ENCODE results near the gene TMEM30B. TPM values are rescaled to one million over a fixed set of nuclear protein-coding genes. Genes with fewer than 3 reads are reported as not detected.

Gene TMEM30B
- total RNA-seq, 1 experiment from 2014 or later, result 0.09 TPM

- Mint-ChIP-seq H3K4me3 (ENCODE audit: unreplicated experiment) (no peak overlapping the region), H3K9me3 (ENCODE audit: unreplicated experiment) (no peaks in the 10 kb centered on the region), H3K36me3 (ENCODE audit: insufficient read depth, unreplicated experiment) (peaks cover 5% of the 10 kb centered on the region), H3K4me1 (ENCODE audit: insufficient read depth, unreplicated experiment) (no peaks in the 10 kb centered on the region), H3K27ac (ENCODE audit: low read depth, unreplicated experiment) (no peak overlapping the region), H3K27me3 (ENCODE audit: insufficient read depth, unreplicated experiment) (no peaks in the 10 kb centered on the region)
- intact Hi-C loops (cut with micrococcal nuclease), result no loop called here
- no peak for DNase-seq (ENCODE audit: unreplicated experiment)
- TF ChIP-seq, protein P1, sequence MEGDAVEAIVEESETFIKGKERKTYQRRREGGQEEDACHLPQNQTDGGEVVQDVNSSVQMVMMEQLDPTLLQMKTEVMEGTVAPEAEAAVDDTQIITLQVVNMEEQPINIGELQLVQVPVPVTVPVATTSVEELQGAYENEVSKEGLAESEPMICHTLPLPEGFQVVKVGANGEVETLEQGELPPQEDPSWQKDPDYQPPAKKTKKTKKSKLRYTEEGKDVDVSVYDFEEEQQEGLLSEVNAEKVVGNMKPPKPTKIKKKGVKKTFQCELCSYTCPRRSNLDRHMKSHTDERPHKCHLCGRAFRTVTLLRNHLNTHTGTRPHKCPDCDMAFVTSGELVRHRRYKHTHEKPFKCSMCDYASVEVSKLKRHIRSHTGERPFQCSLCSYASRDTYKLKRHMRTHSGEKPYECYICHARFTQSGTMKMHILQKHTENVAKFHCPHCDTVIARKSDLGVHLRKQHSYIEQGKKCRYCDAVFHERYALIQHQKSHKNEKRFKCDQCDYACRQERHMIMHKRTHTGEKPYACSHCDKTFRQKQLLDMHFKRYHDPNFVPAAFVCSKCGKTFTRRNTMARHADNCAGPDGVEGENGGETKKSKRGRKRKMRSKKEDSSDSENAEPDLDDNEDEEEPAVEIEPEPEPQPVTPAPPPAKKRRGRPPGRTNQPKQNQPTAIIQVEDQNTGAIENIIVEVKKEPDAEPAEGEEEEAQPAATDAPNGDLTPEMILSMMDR (IDR thresholded peaks at IDR 0.05; ENCODE audit: unreplicated experiment), result no peak
- ChIA-PET POLR2A (interaction anchor here (0.7 kb wide), 1 partner anchor 8 kb away, joined by 3 read pairs; no protein-coding TSS in a partner anchor), CTCF (interaction anchor here (0.6 to 1.2 kb wide), 3 partner anchors 13 to 537 kb away, joined by 3 to 4 read pairs (median 3); no protein-coding TSS in a partner anchor)
- no TSS peak for BruUV-seq (replicated peaks)
These were observed 19.6 kb upstream of the TMEM30B start for GRCh38 chr14:61300754-61301153.

GRCh38 chr14:61300209-61300608, 19.1 kb upstream of the TMEM30B start:
- Mint-ChIP-seq H3K4me3 (ENCODE audit: unreplicated experiment) (no peak overlapping the region), H3K27me3 (ENCODE audit: insufficient read depth, unreplicated experiment) (no peaks in the 10 kb centered on the region), H3K4me1 (ENCODE audit: insufficient read depth, unreplicated experiment) (no peaks in the 10 kb centered on the region), H3K27ac (ENCODE audit: low read depth, unreplicated experiment) (no peak overlapping the region), H3K9me3 (ENCODE audit: unreplicated experiment) (no peaks in the 10 kb centered on the region), H3K36me3 (ENCODE audit: insufficient read depth, unreplicated experiment) (peaks cover 5% of the 10 kb centered on the region)
- BruUV-seq (replicated peaks), result no TSS peak
- no peak for DNase-seq (ENCODE audit: unreplicated experiment)
- TF ChIP-seq, protein P1 (IDR thresholded peaks at IDR 0.05; ENCODE audit: unreplicated experiment), result no peak
- ChIA-PET POLR2A (interaction anchor here (0.7 kb wide), 1 partner anchor 9 kb away, joined by 3 read pairs; no protein-coding TSS in a partner anchor), CTCF (interaction anchor here (0.6 kb wide), 1 partner anchor 1042 kb away, joined by 3 read pairs; no protein-coding TSS in a partner anchor)
- intact Hi-C loops (cut with micrococcal nuclease), result no loop called here

- no peak overlapping the region for H3K4me3 Mint-ChIP-seq (ENCODE audit: unreplicated experiment)
- no peak overlapping the region for H3K27ac Mint-ChIP-seq (ENCODE audit: low read depth, unreplicated experiment)
- ChIA-PET POLR2A (no interaction called here), CTCF (interaction anchor here (0.6 to 1.4 kb wide), 5 partner anchors 9 to 420 kb away, joined by 3 to 5 read pairs (median 4); partner anchors contain the start of gene TMEM30B)
- no peaks in the 10 kb centered on the region for H3K27me3 Mint-ChIP-seq (ENCODE audit: insufficient read depth, unreplicated experiment)
- H3K9me3 Mint-ChIP-seq (ENCODE audit: unreplicated experiment), result no peaks in the 10 kb centered on the region
- intact Hi-C loops (cut with micrococcal nuclease), result no loop called here
- no TSS peak for BruUV-seq (replicated peaks)
- H3K4me1 Mint-ChIP-seq (ENCODE audit: insufficient read depth, unreplicated experiment), result no peaks in the 10 kb centered on the region
- TF ChIP-seq, protein P1 (IDR thresholded peaks at IDR 0.05; ENCODE audit: unreplicated experiment), result no peak
- DNase-seq (ENCODE audit: unreplicated experiment), result no peak
- H3K36me3 Mint-ChIP-seq (ENCODE audit: insufficient read depth, unreplicated experiment), result peaks cover 5% of the 10 kb centered on the region
These were observed 17.7 kb upstream of the TMEM30B start for GRCh38 chr14:61298824-61299223.

DNA sequence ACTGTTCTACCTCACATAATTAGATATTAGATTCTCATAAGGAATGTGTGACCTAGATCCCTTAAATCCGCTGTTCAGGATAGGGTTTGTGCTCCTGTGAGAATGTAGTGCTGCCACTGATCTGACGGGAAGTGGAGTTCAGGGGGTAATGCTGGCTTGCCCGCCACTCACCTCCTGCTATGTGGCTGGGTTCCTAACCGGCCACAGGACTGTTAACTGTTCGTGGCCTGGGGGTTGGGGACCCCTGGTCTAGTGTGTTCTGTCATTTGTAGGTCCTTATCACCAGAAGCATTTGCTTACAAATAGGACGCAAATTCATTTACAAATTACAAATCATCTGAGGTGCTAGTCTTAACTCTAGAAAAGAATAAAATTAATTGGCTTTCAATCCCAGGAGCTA, 16.4 kb upstream of the TMEM30B start:
- ChIA-PET POLR2A (no interaction called here), CTCF (interaction anchor here (0.8 to 1.4 kb wide), 8 partner anchors 11 to 544 kb away, joined by 3 to 7 read pairs (median 4); partner anchors contain the start of gene TMEM30B)
- Mint-ChIP-seq H3K36me3 (ENCODE audit: insufficient read depth, unreplicated experiment) (peaks cover 5% of the 10 kb centered on the region), H3K4me3 (ENCODE audit: unreplicated experiment) (no peak overlapping the region), H3K4me1 (ENCODE audit: insufficient read depth, unreplicated experiment) (no peaks in the 10 kb centered on the region), H3K27me3 (ENCODE audit: insufficient read depth, unreplicated experiment) (no peaks in the 10 kb centered on the region), H3K9me3 (ENCODE audit: unreplicated experiment) (no peaks in the 10 kb centered on the region), H3K27ac (ENCODE audit: low read depth, unreplicated experiment) (no peak overlapping the region)
- no peak for DNase-seq (ENCODE audit: unreplicated experiment)
- TF ChIP-seq, protein P1 (IDR thresholded peaks at IDR 0.05; ENCODE audit: unreplicated experiment), result no peak
- no TSS peak for BruUV-seq (replicated peaks)
- intact Hi-C loops (cut with micrococcal nuclease), result loop anchor here (1.0 kb wide), 2 partner anchors 159 to 540 kb away; no protein-coding TSS in a partner anchor
